HG03103 (cell line): ENCODE results near the gene DEUP1.

ENCODE experiments used
- ATAC-seq: cut with Tn5 transposase; IDR thresholded peaks from one replicate; pipeline ENCODE4 v1.9.1; 2021; ENCODE audit warnings: low read depth; ENCODE audit not compliant: unreplicated experiment

Gene DEUP1

DNA sequence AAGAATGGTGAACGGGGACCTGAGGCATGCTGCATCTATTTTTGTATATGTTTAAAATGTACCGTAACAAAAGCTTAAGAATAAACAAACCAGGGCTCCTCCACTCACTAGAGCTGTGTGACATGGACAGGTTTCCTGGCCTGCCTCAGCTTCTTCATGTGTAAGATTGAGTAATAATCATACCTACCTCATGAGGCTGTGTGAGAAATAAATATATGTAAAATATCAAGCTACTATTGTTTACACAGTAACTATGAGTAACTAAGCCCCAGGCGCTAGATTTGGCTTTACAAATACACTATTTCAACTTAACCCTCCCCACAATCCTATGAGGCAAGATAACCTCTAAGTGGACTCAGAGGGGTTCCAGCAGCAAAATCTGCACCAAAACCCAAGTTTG lies 146.3 kb downstream of the DEUP1 start:
- ATAC-seq, result no peak

DNA sequence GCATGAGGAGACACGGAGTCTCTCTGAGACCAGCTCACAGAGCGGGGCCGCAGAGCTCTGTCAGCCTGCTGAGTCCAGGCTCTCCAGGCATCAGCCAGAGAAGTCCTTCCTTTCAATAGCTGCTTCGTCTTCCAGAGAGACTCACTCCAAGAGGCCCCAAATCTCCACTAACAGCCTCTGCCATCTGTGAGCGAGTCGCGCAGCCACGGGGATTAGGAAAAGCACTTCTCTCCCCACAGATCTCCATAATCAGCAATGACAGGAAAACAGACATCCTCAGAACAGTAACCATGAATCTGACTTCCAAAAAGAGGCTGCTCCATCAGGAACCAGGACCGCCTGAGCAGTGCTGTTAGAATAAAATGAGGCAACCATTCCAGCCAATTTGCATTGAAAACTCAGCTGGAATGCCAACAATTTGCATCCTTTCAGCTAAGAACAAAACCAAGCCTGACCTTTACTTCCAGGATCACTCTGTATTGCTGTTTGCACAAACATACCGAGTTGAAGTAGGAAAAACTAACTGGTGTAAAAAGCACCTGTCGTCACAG lies 147.2 kb downstream of the DEUP1 start:
- no peak for ATAC-seq

DNA sequence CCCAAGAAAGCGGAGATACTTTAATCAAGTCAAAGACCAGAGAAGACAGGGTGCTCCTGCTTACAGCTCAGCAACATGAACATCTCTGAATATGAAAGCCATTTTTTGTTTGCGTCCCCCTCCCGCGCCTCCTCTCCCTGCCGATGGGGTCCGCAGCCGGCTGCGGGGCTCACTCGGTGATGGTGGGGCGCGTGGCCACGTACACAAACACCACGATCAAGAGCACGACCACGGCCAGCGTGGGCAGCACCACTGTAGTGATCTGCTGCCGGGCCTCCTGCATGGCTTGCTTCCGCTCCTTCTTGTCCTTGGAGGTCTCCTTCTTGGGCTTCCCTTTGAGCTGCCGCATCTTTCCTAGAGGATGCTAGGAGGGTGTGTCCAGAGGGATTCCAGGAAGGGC lies 148.3 kb downstream of the DEUP1 start:
- ATAC-seq, result no peak

- no peak for ATAC-seq
Measured at GRCh38 chr11:93480256-93480655, 149.7 kb downstream of the DEUP1 start.

DNA sequence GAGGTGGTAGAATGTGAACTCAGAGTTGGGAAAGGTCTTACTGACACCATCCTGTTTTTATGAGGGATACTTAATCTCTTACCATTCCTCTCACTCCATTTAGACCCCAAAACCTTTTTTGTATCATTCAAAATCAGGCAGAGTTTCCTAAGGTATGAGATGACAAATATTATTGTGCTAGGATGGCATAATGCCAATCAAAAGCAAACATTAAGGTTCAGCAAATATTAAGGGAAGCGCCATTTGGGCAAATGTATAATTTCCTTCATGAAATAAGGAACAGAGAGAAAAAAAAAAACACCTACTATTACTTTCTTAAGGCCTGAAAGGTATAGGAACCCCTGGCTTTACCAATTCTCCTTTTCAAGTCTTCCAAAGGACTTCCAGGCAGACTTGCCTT lies 150.2 kb downstream of the DEUP1 start:
- ATAC-seq, result no peak

DNA sequence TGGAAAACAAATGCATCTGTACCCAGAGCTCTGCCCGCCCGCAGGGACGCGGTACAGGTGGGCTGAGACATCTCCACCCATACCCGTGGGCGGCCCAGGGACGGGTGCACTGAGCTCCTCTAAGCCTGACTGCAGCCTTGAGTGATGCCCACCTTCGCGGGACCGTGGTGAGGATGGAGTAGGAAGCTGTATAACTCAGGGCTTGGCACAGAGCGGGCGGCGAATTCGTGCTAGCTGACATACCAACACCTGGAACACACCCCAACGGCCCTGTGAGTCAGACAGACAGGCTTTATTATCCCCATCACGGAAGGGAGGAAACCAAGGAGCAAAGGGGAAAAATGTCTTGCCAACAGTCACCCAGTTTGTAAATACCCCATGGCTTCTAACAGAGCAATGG lies 150.7 kb downstream of the DEUP1 start:
- ATAC-seq, result no peak

- ATAC-seq, result no peak
Measured at GRCh38 chr11:93481696-93482095, 151.2 kb downstream of the DEUP1 start.

GRCh38 chr11:93482556-93482955 lies 152.0 kb downstream of the DEUP1 start:
- no peak for ATAC-seq

- ATAC-seq, result no peak
Measured at GRCh38 chr11:93484716-93485115, 154.2 kb downstream of the DEUP1 start.

- ATAC-seq, result no peak
Measured at GRCh38 chr11:93485983-93486382, 155.4 kb downstream of the DEUP1 start.

- ATAC-seq, result no peak
Measured at GRCh38 chr11:93487032-93487483, 156.5 kb downstream of the DEUP1 start.
